Ovary (tissue), 9 donors: ENCODE measurements around the gene BEST2. TPM values are rescaled to one million over a fixed set of nuclear protein-coding genes. Genes with fewer than 3 reads are reported as not detected.
A peak's percentile ranks its signal among the peaks of the same experiment; 100 is the strongest.
"Not testable (repeated sequence)": the region's sequence is repeated elsewhere in the genome, so short reads cannot be mapped to it uniquely, and the experiment has no call there.

Source experiments
- DNase-seq, 5 donors: peaks; one replicate each; pipeline ENCODE4 v3.0.0-alpha.2; 2019 to 2020
- H3K27ac ChIP-seq, 2 donors: fragments of 200-600 bp; one replicate each; pipeline versions ENCODE4 v1.5.1 to v1.8.0; 2019 to 2022
- H3K27me3 ChIP-seq: fragments of 200-600 bp; one replicate; pipeline ENCODE4 v1.8.0; 2022
- H3K36me3 ChIP-seq: fragments of 200-600 bp; sonication (generic); one replicate; pipeline ENCODE4 v1.5.1; 2019
- H3K4me1 ChIP-seq: one replicate; pipeline ENCODE4 v1.8.1; 2013; ENCODE audit warnings: mild to moderate bottlenecking, moderate library complexity; ENCODE audit not compliant: insufficient read depth
- H3K4me3 ChIP-seq: fragments of 200-600 bp; sonication (generic); one replicate; pipeline ENCODE4 v1.5.1; 2017
- H3K9me3 ChIP-seq, 2 donors: fragments of 200-600 bp in 1 of 2; sonication (generic) in 1 of 2; one replicate each; pipeline versions ENCODE4 v1.5.1 to v1.8.1; 2013 to 2019; ENCODE audit warnings: mild to moderate bottlenecking in 1 of 2, moderate library complexity in 1 of 2
- EP300 ChIP-seq: sonication (generic); formaldehyde crosslinking; IDR thresholded peaks from one replicate; pipeline ENCODE4 v1.6.1; 2017; ENCODE audit warnings: antibody characterized with exemption
- POLR2A ChIP-seq: fragments of 450-650 bp; IDR thresholded peaks from one replicate; pipeline ENCODE4 v1.6.1; 2017; ENCODE audit warnings: antibody characterized with exemption, mild to moderate bottlenecking, moderate library complexity
- WGBS, 3 donors: extraction: QIAGEN DNeasy Blood & Tissue Kit in 1 of 3; methylation state at CpG; one replicate each; pipeline versions ENCODE4 v1.1.5 to v1.1.7; 2013 to 2017; 5-methylcytosine and 5-hydroxymethylcytosine counted together
- intact Hi-C, 4 donors: fragments of 100-400 bp; cut with DNase I; formaldehyde crosslinking; loops; one replicate each; pipeline versions ENCODE4 v1.11.0 to v1.15.1; 2022 to 2023
- polyA plus RNA-seq, 2 donors: library from polyadenylated mRNA; stranded (reverse); fragments of 200-250 nt in 1 of 2; fragments of 350-450 nt in 1 of 2; fragmentation: Illumina TruSeq in 1 of 2; extraction: RNeasy Lipid Tissue Mini Kit (QIAGEN cat#74804) in 1 of 2; gene quantifications; one replicate each; pipeline ENCODE4 v1.2.3, GENCODE V29; 2013 to 2014
- total RNA-seq, 7 donors: library from RNA; depleted of rRNA in 2 of 7; stranded (reverse); fragments of >200 nt in 2 of 7; fragmentation: NEBNext Ultra II Directional in 3 of 7; extraction: Animal tissue kit (Norgen Biotek cat#: 25700) in 3 of 7; gene quantifications; one replicate each; pipeline versions ENCODE4 v1.1.0 to v1.2.4, GENCODE V29; 2016 to 2023
- TF ChIP-seq, protein P1 (sequence below), 3 donors: fragments of 450-650 bp in 2 of 3; fragments of 200-600 bp in 1 of 3; IDR thresholded peaks; one replicate each; pipeline versions ENCODE4 v1.5.1 to v1.8.0; 2016 to 2022; ENCODE audit warnings: antibody characterized with exemption in 3 of 3, mild to moderate bottlenecking in 1 of 3
- donor health status: DM: no; HTN: no; CAD: no; lungs with moderate emphysema.
- donor health status: DM: no; HTN: no; CAD: no.
- donor health status: Bipolar disorder and iron deficiency.
- donor health status: DM: yes; HTN: yes; CAD: no.
- donor health status: DM: no; HTN: no; CAD: no.
- donor health status: DM: yes; HTN: yes; CAD: no.

The BEST2 gene
- total and polyA plus RNA-seq, 9 donors: not detected

DNA sequence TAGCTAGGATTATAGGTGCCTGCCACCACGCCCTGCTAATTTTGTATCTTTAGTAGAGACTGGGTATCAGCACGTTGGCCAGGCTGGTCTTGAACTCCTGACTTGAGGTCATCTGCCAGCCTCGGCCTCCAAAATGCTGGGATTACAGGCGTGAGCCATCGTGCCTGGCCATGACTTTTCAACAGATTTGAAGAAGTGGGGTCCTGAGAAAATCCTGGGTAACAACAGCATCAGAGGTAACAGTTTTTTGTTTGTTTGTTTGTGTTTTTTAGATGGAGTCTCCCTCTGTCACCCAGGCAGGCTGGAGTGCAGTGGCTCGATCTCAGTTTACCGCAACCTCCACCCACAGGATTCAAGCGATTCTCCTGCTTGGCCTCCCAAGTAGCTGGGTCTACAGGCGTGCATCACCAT, 43.4 kb downstream of the BEST2 start:
- Histone ChIP-seq H3K36me3 (no peaks in the 10 kb centered on the region), H3K27me3 (no peaks in the 10 kb centered on the region), H3K27ac (no peak overlapping the region), H3K9me3 (no peaks in the 10 kb centered on the region), H3K4me1 (peaks cover 4% of the 10 kb centered on the region), H3K4me3 (no peak overlapping the region)
- intact Hi-C loops: loop anchor here in 1 of 4 donors (5.0 kb wide), 1 partner anchor 33 kb away; no protein-coding TSS in a partner anchor
- DNase-seq: no peak
- TF ChIP-seq EP300 (no peak), POLR2A (no peak)
- TF ChIP-seq, protein P1, sequence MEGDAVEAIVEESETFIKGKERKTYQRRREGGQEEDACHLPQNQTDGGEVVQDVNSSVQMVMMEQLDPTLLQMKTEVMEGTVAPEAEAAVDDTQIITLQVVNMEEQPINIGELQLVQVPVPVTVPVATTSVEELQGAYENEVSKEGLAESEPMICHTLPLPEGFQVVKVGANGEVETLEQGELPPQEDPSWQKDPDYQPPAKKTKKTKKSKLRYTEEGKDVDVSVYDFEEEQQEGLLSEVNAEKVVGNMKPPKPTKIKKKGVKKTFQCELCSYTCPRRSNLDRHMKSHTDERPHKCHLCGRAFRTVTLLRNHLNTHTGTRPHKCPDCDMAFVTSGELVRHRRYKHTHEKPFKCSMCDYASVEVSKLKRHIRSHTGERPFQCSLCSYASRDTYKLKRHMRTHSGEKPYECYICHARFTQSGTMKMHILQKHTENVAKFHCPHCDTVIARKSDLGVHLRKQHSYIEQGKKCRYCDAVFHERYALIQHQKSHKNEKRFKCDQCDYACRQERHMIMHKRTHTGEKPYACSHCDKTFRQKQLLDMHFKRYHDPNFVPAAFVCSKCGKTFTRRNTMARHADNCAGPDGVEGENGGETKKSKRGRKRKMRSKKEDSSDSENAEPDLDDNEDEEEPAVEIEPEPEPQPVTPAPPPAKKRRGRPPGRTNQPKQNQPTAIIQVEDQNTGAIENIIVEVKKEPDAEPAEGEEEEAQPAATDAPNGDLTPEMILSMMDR (IDR thresholded peaks at IDR 0.05): no peak
- WGBS, 3 donors: 87 to 93% (median 93%) methylated on average over 9 of the region's 9 CpGs

DNA sequence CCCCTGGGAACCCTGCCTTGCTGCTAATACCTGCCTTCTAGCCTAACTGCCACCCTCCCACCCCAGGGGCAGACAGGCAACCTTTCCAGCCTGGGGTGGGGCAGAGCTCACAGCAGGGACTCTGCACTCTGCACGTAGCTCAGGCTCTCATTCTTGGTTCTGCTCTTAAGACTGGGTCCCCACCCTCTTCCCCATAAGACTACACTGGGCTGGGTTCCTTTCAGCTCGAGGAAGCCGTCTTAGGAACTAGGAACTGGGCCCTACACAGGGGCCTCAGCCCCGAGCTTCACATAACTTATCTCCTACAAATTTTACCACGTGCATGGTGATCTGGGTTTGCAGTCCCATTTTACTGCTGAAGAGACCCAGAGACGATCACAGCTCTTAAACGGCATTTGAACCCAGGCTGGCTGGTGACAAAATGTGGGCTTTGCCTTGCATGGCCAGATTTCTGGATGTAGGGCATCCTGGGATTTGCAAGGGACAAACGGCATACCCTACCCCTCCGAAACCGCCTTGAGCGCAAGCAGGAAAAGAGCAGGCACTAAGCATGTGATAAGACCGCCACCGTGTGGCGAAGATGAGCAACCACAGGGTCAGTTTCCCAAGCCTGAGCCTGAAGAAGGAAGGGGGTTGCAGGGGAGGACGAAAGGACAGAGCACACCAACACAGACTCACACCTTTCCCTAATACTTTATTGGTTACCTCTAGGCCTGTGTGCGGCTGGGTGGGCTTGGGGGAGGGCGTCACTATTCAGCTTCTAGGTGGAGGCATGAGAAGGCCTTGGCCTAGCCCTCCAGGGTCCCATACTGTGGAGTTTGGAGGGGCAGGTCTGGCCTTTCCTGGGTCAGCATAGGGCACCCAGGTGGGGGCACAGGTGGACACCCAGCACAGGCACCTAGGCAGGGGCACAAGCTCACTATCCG, 44.8 kb downstream of the BEST2 start:
- TF ChIP-seq, protein P1 (IDR thresholded peaks at IDR 0.05): peak; percentile 89 to 96 (median 94)
- TF ChIP-seq EP300 (no peak), POLR2A (peak; percentile 21)
- Histone ChIP-seq H3K27me3 (no peaks in the 10 kb centered on the region), H3K27ac (peak overlapping the region in 1 of 2 donors; percentile 42), H3K9me3 (no peaks in the 10 kb centered on the region), H3K4me1 (peaks cover 4% of the 10 kb centered on the region), H3K36me3 (no peaks in the 10 kb centered on the region), H3K4me3 (no peak overlapping the region)
- WGBS, 3 donors: 7 to 9% (median 7%) methylated on average over 18 of the region's 18 CpGs
- intact Hi-C loops: loop anchor here in 3 of 4 donors (1.0 to 5.0 kb wide), 3 partner anchors 19 to 34 kb away; no protein-coding TSS in a partner anchor
- peak; percentile 73 to 83 (median 81) for DNase-seq

DNA sequence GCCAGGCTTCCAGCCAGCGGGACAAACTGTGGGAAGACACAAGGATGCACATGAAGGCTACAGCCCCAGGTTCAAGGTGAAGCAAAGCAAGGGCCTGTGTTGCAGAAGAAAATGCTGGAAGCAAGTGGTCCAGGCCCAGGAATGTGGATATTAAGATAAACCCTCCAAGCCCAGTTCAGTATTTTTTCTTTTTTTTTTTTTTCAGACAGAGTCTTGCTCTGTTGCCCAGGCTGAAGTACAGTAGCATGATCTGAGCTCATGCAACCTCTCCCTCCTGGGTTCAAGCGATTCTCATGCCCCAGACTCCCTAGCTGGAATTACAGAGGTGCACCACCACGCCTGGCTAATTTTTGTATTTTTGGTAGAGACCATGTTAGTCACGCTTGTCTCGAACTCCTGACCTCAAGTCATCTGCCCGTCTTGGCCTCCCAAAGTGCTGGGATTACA, 45.6 kb downstream of the BEST2 start:
- no peaks in the 10 kb centered on the region for H3K27me3 ChIP-seq
- TF ChIP-seq EP300 (no peak), POLR2A (no peak)
- TF ChIP-seq, protein P1 (IDR thresholded peaks at IDR 0.05): no peak
- H3K9me3 ChIP-seq: no peaks in the 10 kb centered on the region
- H3K36me3 ChIP-seq: no peaks in the 10 kb centered on the region
- H3K27ac ChIP-seq: no peak overlapping the region
- WGBS, 3 donors: 88 to 91% (median 89%) methylated on average over 6 of the region's 6 CpGs
- peak in 2 of 5 donors; percentile 20 to 32 for DNase-seq
- peaks cover 4% of the 10 kb centered on the region for H3K4me1 ChIP-seq
- H3K4me3 ChIP-seq: no peak overlapping the region
- intact Hi-C loops: loop anchor here in 3 of 4 donors (2.0 to 5.0 kb wide), 2 partner anchors 20 to 35 kb away; no protein-coding TSS in a partner anchor

- 90 to 94% (median 93%) methylated on average over 7 of the region's 7 CpGs for WGBS, 3 donors
- DNase-seq: peak in 1 of 5 donors; percentile 27
- not testable (repeated sequence) for H3K36me3 ChIP-seq, H3K4me3 ChIP-seq, H3K4me1 ChIP-seq, H3K27ac ChIP-seq, H3K27me3 ChIP-seq, H3K9me3 ChIP-seq
- intact Hi-C loops: loop anchor here in 3 of 4 donors (2.0 to 5.0 kb wide), 2 partner anchors 21 to 35 kb away; no protein-coding TSS in a partner anchor
Measured at GRCh38 chr19:12797607-12798006, 46.0 kb downstream of the BEST2 start.
